ENCODE results near the gene BET1L. TPM values are rescaled to one million over a fixed set of nuclear protein-coding genes. Genes with fewer than 3 reads are reported as not detected.

Gene BET1L
- 19.6 TPM for polyA plus RNA-seq (2013, experiment 1 of 2)
- polyA plus RNA-seq (2013, experiment 2 of 2) = 19.7 TPM

GRCh38 chr11:207208-207862 lies at the start of gene BET1L, which contains the start of gene RIC8A:
BET1L (minus strand) TSS chr11:207399; CDS start chr11:207321, 78 bp downstream.
RIC8A (plus strand) TSS chr11:207708; CDS start chr11:208855, 1,147 bp downstream.
- WGBS = under 1% methylated on average over 63 of the region's 63 CpGs
- Histone ChIP-seq H3K4me1 (ENCODE audit: insufficient read depth, low read length) (peaks cover 7% of the 10 kb centered on the region; the same call in 1 of the 2 replicates), H3K4me3 (ENCODE audit: low read length) (peak within 1 kb of the TSS; percentile 93), H3K9me3 (ENCODE audit: insufficient read depth, low read depth, low read length) (no peaks in the 10 kb centered on the region), H3K27me3 (ENCODE audit: insufficient read depth, low read length) (no peaks in the 10 kb centered on the region), H3K36me3 (ENCODE audit: insufficient read depth, low read length) (peaks cover 46% of the 10 kb centered on the region), H3K9ac (ENCODE audit: low read depth, low read length) (peak within 1 kb of the TSS; percentile 85), H3K27ac (ENCODE audit: low read depth, low read length) (peak within 1 kb of the TSS; percentile 99)

DNA sequence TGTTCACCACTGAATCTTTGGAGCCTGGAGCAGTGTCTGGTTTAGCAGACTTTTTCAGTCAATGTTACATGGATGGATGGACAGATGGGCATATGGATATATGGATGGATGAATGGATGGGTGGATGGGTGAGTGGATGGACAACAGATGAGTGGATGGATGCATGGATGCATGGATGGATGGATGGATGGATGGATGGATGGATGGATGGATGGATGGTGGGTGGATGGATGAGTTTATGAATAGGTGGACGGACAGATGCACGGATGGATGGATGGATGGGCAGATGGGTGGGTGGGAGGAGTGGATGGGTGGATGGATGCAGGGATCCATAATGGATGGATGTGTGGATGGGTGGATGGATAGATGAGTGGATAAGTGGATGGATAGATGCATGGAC lies 48.6 kb upstream of the BET1L start:
- Histone ChIP-seq H3K4me3 (ENCODE audit: low read length) (no peak overlapping the region), H3K4me1 (ENCODE audit: insufficient read depth, low read length) (no peaks in the 10 kb centered on the region), H3K27ac (ENCODE audit: low read depth, low read length) (no peak overlapping the region), H3K9me3 (ENCODE audit: insufficient read depth, low read depth, low read length) (no peaks in the 10 kb centered on the region), H3K27me3 (ENCODE audit: insufficient read depth, low read length) (no peaks in the 10 kb centered on the region), H3K9ac (ENCODE audit: low read depth, low read length) (no peak overlapping the region), H3K36me3 (ENCODE audit: insufficient read depth, low read length) (peaks cover 28% of the 10 kb centered on the region)
- 96% methylated on average over 2 of the region's 2 CpGs for WGBS

GRCh38 chr11:255176-255575 lies 48.0 kb upstream of the BET1L start:
- no peak overlapping the region for H3K9ac ChIP-seq (ENCODE audit: low read depth, low read length)
- WGBS = 80% methylated on average over 2 of the region's 3 CpGs
- no peaks in the 10 kb centered on the region for H3K4me1 ChIP-seq (ENCODE audit: insufficient read depth, low read length)
- peaks cover 35% of the 10 kb centered on the region for H3K36me3 ChIP-seq (ENCODE audit: insufficient read depth, low read length)
- no peaks in the 10 kb centered on the region for H3K9me3 ChIP-seq (ENCODE audit: insufficient read depth, low read depth, low read length)
- no peak overlapping the region for H3K27ac ChIP-seq (ENCODE audit: low read depth, low read length)
- H3K4me3 ChIP-seq (ENCODE audit: low read length) = no peak overlapping the region
- no peaks in the 10 kb centered on the region for H3K27me3 ChIP-seq (ENCODE audit: insufficient read depth, low read length)

GRCh38 chr11:253886-254270 lies 46.7 kb upstream of the BET1L start:
- no peak overlapping the region for H3K9ac ChIP-seq (ENCODE audit: low read depth, low read length)
- no peaks in the 10 kb centered on the region for H3K4me1 ChIP-seq (ENCODE audit: insufficient read depth, low read length)
- no peak overlapping the region for H3K27ac ChIP-seq (ENCODE audit: low read depth, low read length)
- peaks cover 46% of the 10 kb centered on the region for H3K36me3 ChIP-seq (ENCODE audit: insufficient read depth, low read length)
- H3K27me3 ChIP-seq (ENCODE audit: insufficient read depth, low read length) = no peaks in the 10 kb centered on the region
- H3K4me3 ChIP-seq (ENCODE audit: low read length) = no peak overlapping the region
- H3K9me3 ChIP-seq (ENCODE audit: insufficient read depth, low read depth, low read length) = no peaks in the 10 kb centered on the region
- WGBS = 95% methylated on average over 5 of the region's 5 CpGs

GRCh38 chr11:253160-253885 lies 46.1 kb upstream of the BET1L start:
- Histone ChIP-seq H3K27me3 (ENCODE audit: insufficient read depth, low read length) (no peaks in the 10 kb centered on the region), H3K27ac (ENCODE audit: low read depth, low read length) (no peak overlapping the region), H3K36me3 (ENCODE audit: insufficient read depth, low read length) (peaks cover 52% of the 10 kb centered on the region), H3K9ac (ENCODE audit: low read depth, low read length) (no peak overlapping the region), H3K4me1 (ENCODE audit: insufficient read depth, low read length) (no peaks in the 10 kb centered on the region), H3K9me3 (ENCODE audit: insufficient read depth, low read depth, low read length) (no peaks in the 10 kb centered on the region), H3K4me3 (ENCODE audit: low read length) (no peak overlapping the region)
- 94% methylated on average over 13 of the region's 13 CpGs for WGBS

DNA sequence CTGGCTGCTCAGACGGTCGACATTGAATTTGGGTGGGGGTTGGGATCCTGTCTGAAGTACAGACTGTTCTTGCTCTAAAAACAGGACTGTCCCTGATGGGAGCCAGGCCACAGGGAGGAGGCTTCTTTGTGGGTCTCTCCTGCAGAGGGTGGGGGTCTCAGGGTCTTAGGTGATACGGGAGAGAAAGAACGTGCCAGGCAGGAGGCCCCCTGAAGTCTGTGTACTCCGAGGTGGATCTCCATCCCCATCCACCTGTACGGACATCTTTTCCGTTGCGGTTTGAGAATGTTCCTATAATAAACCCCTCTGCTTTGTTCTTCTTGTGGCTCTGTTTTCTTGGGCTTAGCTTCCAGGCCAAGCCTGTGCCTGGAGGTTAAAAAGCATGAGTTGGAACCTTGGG lies 45.5 kb upstream of the BET1L start:
- Histone ChIP-seq H3K9me3 (ENCODE audit: insufficient read depth, low read depth, low read length) (no peaks in the 10 kb centered on the region), H3K36me3 (ENCODE audit: insufficient read depth, low read length) (peaks cover 58% of the 10 kb centered on the region), H3K27me3 (ENCODE audit: insufficient read depth, low read length) (no peaks in the 10 kb centered on the region), H3K4me1 (ENCODE audit: insufficient read depth, low read length) (no peaks in the 10 kb centered on the region), H3K9ac (ENCODE audit: low read depth, low read length) (no peak overlapping the region), H3K4me3 (ENCODE audit: low read length) (no peak overlapping the region), H3K27ac (ENCODE audit: low read depth, low read length) (no peak overlapping the region)
- WGBS = 97% methylated on average over 8 of the region's 8 CpGs

DNA sequence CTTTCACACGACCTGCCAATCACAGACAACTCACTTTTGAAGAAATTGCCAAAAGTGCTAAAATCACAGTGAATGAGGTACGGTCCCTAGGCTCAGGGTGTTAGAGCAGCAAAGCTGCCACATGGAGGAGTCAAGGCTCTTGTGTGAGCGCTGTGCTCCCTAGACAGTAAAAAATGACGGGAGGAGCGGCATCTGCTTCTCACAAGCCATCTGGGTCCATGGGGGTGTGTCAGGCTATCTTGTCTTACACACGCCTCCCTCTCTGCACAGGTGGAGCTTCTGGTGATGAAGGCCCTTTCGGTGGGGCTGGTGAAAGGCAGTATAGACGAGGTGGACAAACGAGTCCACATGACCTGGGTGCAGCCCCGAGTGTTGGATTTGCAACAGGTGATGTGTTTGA lies 44.4 kb upstream of the BET1L start:
- no peak overlapping the region for H3K9ac ChIP-seq (ENCODE audit: low read depth, low read length)
- H3K27me3 ChIP-seq (ENCODE audit: insufficient read depth, low read length) = no peaks in the 10 kb centered on the region
- WGBS = 93% methylated on average over 10 of the region's 10 CpGs
- H3K27ac ChIP-seq (ENCODE audit: low read depth, low read length) = no peak overlapping the region
- H3K9me3 ChIP-seq (ENCODE audit: insufficient read depth, low read depth, low read length) = no peaks in the 10 kb centered on the region
- no peaks in the 10 kb centered on the region for H3K4me1 ChIP-seq (ENCODE audit: insufficient read depth, low read length)
- H3K4me3 ChIP-seq (ENCODE audit: low read length) = no peak overlapping the region
- peaks cover 69% of the 10 kb centered on the region for H3K36me3 ChIP-seq (ENCODE audit: insufficient read depth, low read length)

DNA sequence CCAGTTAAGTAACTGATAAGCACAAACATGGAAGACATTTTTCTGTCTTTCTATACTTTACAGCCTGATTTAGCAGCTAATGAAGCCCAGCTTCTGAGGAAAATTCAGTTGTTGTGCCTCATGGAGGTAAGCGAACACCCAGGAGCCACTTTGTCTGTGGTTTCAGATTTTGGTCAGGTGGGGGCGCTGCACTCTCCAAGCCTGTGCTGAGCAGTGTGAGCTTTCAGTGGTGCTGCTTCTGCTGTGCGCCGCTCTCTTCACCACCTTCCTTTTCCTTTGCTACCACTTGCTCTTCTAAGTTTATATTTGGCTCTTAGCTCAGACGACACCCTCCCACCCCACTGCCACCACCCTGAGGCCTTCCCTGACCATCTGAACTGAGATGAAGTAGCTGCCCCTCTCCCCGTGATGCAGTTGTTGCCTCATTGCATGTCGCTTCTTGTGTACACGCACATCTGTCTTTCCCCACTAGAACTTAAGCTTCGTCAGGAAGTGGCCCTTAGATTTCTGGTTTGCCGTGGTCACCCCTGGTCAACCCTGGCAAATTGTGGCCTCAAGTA lies 43.6 kb upstream of the BET1L start:
- Histone ChIP-seq H3K27ac (ENCODE audit: low read depth, low read length) (no peak overlapping the region; the same call in 1 of the 2 replicates), H3K9ac (ENCODE audit: low read depth, low read length) (no peak overlapping the region), H3K9me3 (ENCODE audit: insufficient read depth, low read depth, low read length) (no peaks in the 10 kb centered on the region), H3K27me3 (ENCODE audit: insufficient read depth, low read length) (no peaks in the 10 kb centered on the region), H3K4me3 (ENCODE audit: low read length) (no peak overlapping the region), H3K36me3 (ENCODE audit: insufficient read depth, low read length) (peaks cover 77% of the 10 kb centered on the region), H3K4me1 (ENCODE audit: insufficient read depth, low read length) (no peaks in the 10 kb centered on the region)
- 76% methylated on average over 10 of the region's 10 CpGs for WGBS

DNA sequence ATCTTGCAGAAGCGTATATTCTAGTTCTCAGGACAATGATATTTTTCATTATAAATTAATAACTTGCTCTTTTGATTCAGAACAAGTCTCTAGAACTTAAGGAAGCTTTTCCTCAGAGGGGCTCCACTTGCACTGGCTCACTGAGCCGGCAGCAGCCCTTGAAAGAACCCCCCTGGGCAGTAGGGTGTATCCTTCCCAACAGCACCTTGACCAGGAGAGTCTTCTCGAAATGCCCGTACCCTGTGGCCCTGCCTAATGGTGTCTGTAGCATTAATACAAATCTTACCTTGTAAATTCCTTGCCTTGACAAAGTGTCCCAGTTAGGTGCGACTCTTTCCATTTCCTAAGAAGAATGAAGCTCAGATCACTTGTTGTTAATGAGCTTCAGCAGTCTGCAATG lies 43.1 kb upstream of the BET1L start:
- no peaks in the 10 kb centered on the region for H3K4me1 ChIP-seq (ENCODE audit: insufficient read depth, low read length)
- no peak overlapping the region; the same call in 1 of the 2 replicates for H3K27ac ChIP-seq (ENCODE audit: low read depth, low read length)

GRCh38 chr11:249062-249461 lies 41.9 kb upstream of the BET1L start:
- WGBS = 82% methylated on average over 8 of the region's 8 CpGs
- Histone ChIP-seq H3K4me3 (ENCODE audit: low read length) (no peak overlapping the region), H3K9me3 (ENCODE audit: insufficient read depth, low read depth, low read length) (no peaks in the 10 kb centered on the region), H3K27ac (ENCODE audit: low read depth, low read length) (no peak overlapping the region), H3K27me3 (ENCODE audit: insufficient read depth, low read length) (no peaks in the 10 kb centered on the region), H3K9ac (ENCODE audit: low read depth, low read length) (no peak overlapping the region), H3K36me3 (ENCODE audit: insufficient read depth, low read length) (peaks cover 93% of the 10 kb centered on the region), H3K4me1 (ENCODE audit: insufficient read depth, low read length) (no peaks in the 10 kb centered on the region)

More for the DNA sequence above, 43.1 kb upstream of the BET1L start:
- no peak overlapping the region for H3K4me3 ChIP-seq (ENCODE audit: low read length)
- H3K9me3 ChIP-seq (ENCODE audit: insufficient read depth, low read depth, low read length) = no peaks in the 10 kb centered on the region
- peaks cover 82% of the 10 kb centered on the region for H3K36me3 ChIP-seq (ENCODE audit: insufficient read depth, low read length)
- WGBS = 95% methylated on average over 4 of the region's 5 CpGs
- no peaks in the 10 kb centered on the region for H3K27me3 ChIP-seq (ENCODE audit: insufficient read depth, low read length)
- no peak overlapping the region for H3K9ac ChIP-seq (ENCODE audit: low read depth, low read length)

DNA sequence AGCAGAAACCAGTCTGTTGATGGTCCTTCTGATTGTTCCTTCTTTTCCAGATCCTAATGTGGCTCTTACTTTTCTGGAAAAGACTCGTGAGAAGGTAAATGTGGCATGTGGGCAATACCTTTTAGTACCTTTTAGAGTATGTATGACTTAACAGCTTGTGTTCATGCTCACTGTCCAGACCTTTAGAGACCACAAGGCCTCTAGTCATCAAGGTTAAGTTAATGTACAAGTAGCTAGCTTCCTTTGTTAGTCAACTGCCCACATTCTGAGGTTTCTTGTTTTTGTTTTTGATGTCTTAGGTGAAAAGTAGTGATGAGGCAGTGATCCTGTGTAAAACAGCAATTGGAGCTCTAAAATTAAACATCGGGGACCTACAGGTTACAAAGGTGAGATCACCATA lies 37.2 kb upstream of the BET1L start:
- no peak overlapping the region for H3K4me3 ChIP-seq (ENCODE audit: low read length)
- no peak overlapping the region for H3K27ac ChIP-seq (ENCODE audit: low read depth, low read length)
- H3K9me3 ChIP-seq (ENCODE audit: insufficient read depth, low read depth, low read length) = no peaks in the 10 kb centered on the region
- no peaks in the 10 kb centered on the region for H3K4me1 ChIP-seq (ENCODE audit: insufficient read depth, low read length)
- WGBS = 88% methylated on average over 2 of the region's 2 CpGs
- peaks cover 95% of the 10 kb centered on the region for H3K36me3 ChIP-seq (ENCODE audit: insufficient read depth, low read length)
- H3K9ac ChIP-seq (ENCODE audit: low read depth, low read length) = no peak overlapping the region
- no peaks in the 10 kb centered on the region for H3K27me3 ChIP-seq (ENCODE audit: insufficient read depth, low read length)
